ENCODE results near the gene CHST11.
A peak's percentile ranks its signal among the peaks of the same experiment; 100 is the strongest.

Gene CHST11

DNA sequence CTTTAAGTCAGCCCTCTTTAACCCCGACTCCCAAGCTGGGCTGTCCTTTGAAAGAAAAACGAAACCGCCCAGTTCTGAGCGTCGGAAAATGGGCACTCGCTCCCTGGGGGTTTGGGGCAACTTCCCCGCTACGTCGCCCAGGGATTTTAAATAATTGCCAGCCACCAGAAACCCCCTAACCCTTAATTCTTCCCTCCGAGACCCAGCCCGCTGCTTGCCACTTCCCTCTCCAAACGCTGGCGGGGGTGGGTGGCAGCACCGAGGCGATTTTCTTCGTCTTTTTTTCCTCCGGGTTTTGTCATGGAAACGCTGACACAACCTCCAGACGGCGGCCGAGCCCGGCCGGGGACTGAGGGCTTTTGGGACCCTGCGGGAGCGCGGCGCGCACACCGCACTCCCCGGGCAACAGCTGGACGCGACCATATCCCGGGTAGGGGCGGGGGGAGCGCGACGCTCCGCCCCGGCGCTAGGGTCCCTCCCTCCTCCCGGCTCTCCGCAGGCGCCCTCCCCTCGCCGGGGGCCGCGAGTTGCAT is at the start of gene CHST11:
Gene CHST11, plus strand, starts transcription at position 532 of the 533 bp plus-strand sequence.
- peak; percentile 76 for DNase-seq (ENCODE audit: low spot score)

DNA sequence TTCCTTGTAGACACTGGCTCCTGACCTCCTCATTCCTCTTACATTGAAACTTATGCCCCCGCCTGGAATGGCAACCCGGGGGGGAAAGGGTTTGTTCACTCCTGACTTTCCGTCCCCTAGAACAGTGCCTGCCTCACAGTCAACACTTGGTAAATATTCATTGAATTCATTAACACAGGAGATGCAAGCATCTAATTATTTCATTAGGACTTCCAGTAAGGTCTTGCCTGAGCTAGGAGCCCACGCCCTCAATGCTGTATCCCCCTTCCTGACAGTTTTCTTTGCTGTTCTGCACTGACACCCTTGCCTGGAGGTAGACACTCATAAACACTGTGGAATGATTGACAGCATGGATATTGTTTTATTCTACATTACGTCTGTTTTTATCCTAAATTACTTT is 49.3 kb upstream of the CHST11 start:
- DNase-seq (ENCODE audit: low spot score): no peak

DNA sequence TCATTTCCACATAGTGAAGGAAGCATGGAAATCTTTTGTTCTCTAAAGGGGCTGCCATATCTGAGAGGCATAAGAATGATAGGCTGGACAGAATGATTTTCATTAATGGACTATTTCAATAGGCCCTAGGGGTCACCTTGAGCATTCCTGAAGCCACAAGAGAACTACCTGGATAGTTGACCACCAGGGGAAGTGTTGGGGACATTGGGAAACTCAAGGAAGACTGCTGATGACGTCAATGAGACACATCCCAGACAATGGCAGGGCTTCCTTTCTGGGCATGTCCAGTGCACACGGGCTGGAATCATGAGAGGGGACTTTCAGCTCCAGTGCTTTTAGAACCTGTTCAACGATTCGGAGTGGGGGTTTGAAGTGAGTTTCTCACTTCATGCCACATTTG is 48.8 kb upstream of the CHST11 start:
- no peak for DNase-seq (ENCODE audit: low spot score)

DNA sequence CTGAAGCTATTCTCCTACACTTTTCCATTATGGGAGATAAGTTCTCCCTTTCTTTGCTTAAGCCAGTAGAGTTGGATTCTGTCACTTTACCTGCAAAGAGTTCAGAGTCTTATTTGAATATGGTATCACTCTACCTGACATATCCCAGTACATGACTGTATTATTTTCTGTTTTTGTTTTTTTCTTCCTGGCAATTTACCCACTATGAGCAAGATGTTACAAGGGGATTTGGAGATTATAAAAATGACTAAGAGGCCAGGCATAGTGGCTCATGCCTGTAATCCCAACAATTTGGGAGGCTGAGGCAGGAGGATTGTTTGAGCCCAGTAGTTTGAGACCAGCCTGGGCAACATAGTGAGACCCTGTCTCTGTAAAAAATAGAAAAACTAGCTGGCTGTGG is 46.4 kb upstream of the CHST11 start:
- no peak for DNase-seq (ENCODE audit: low spot score)

DNA sequence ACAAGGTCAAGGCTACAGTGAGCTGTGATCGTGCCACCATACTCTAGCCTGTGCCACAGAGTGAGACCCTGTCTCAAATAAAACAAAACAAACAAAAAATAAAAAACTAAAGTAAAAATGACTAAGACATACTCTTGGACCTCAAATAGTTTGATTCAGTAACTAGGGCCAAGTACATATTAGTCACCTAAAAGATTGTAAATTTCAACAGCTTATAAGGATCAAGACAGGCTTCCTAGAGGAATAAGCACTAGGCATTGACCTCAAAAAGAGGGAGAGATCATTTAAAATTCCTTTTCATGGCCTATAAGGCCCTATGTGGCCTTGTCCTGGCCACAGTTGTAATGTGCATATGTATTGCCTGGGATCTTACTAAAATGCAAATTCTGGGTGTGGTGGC is 46.0 kb upstream of the CHST11 start:
- DNase-seq (ENCODE audit: low spot score): no peak

DNA sequence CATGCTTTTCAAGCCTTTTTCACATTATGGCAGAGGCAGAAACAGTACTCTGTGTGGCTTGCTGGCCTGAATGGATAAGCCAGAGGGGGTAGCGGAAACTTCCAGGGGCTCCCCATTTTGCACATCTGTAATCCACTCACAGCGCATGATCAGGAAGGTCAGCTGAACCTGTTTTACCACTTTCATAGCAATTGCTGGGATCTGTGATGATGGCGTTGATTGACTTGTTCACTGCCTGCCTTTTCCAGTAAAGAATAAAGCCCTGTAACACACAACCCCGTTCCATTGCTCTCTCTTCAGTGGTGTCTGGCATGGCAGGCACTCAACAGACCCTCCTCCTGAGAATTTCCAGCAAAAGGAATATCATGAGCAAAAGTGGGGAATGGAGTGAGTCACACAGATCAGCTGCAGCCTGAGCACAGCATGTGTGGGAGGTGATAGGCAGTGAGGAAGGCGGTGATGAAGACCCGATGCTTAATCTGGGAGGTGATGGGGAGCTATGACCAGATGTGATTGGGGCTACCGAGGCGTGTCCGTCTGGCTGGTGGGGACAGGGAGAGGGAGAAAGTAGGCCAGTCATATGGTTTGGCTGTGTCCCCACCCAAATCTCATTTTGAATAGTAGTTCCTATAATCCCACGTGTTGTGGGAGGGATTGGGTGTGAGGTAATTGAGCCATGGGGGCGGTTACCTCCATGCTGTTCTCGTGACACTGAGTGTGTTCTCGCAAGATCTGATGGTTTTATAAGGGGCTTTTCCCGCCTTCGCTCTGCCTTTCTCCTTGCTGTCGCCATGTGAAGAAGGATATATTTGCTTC is 44.7 kb upstream of the CHST11 start:
- DNase-seq (ENCODE audit: low spot score): no peak

DNA sequence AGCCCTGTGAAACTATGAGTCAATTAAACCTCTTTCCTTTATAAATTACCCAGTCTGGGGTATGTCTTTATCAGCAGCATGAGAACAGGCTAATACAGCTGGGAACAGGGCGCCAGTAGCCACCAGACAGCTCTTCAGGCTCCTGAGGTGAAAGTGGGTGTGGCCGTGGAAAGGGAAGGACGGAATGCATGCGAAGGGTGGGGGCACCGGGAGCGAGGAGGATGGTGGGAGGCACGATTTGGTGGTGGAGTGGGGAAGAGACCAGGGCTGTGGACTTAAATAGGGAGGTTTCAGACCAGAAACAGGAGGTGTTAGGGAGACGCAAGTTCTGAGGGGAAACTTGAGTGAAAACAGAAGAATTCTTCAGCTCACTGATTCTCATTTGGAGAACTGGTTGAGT is 44.1 kb upstream of the CHST11 start:
- no peak for DNase-seq (ENCODE audit: low spot score)

DNA sequence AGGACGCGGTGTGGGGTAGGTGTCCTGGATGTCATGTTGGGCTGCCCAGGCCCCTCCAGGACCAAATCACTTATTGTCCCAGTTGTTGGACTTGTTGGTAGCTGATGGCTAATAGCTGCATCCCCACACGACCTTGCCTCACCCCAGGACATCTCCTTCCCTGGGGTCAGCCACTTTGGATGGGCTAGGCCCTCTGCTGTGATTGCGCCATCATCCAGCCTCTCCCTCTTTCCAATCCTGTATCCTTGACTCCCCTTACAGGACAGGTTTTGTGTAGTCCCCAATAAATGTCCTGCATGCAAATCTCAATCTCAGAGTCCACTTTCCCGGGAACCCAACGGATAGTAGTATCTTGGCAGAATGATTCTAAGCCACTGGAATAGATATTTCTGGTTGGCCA is 43.4 kb upstream of the CHST11 start:
- DNase-seq (ENCODE audit: low spot score): no peak

DNA sequence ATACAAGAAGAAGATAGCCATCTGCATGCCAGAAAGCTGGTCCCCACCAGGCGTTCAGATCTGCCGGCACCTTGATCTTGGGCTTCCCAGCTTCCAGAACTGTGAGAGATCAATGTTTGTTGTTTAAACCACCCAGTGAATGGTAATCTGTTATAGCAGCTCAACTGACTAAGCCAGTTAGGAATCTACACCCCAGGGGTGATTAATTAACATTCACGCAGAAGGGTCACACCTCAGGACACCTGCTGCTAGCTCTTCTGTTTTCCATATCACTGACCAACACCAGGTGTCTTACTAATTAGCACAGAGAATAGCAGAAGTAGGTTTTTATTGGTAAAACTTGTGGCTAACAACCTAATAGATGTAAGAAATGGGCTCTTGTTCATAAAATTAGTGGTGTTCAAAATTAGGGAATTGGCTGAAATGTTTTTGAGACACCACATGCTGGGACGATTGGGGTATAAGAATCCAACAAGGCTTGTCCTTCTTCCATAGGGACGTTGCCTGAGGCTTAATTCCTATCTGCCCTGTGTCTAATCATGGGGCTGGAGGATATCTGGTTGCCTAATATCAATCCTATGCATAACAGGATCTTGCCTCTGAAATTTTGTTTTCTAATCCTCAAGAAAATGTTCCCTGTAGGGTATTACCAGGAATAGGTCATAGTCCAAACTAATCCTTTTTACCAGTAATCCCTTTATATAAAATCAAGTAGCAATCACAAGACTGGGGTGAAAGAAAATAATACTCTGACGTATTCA is 42.0 kb upstream of the CHST11 start:
- no peak for DNase-seq (ENCODE audit: low spot score)

DNA sequence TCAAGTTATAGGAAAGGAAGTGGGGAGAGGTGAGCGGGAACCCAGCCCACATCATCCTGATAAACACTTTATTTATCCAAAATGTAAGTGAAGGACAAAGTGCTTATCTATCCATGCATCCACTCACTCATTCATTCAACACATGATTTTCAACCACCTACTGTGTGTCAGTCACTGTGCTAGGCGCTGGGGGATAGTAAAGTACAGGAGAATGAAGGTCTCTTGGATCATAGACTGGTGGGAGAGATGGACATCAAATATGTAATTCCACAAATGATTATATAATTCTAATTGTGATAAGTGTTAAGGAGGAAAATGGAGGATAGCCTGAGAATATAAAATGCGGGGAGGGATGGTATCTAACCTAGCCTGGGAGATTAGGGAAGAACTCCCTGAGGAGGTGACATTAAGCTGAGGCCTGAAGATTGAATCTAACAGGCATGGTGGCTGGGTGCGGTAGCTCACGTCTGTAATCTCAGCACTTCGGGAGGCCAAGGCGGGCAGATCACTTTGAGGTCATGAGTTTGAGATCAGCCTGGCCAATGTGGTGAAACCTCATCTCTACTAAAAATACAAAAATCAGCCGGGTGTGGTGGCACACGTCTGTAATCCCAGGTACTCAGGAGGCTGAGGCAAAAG is 41.3 kb upstream of the CHST11 start:
- no peak for DNase-seq (ENCODE audit: low spot score)

DNA sequence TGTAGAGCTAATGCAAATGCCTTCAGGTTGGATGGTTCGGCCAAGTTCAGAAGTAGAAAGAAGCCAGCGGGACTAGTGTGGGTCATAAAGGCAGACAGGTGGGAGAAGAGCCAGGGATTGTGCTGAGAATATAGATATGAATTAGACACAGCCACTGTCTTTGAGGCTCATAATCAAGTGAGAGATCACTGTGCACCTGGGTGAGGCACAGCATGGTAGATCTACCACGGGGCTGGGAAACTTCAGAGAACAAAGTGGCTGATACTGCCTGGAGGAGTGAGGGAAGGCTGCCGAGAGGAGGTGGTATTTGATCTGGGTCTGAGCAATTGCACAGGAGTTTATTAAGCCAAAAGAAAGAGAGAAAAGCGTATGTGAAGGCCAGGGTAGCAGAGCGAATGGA is 40.6 kb upstream of the CHST11 start:
- no peak for DNase-seq (ENCODE audit: low spot score)

DNA sequence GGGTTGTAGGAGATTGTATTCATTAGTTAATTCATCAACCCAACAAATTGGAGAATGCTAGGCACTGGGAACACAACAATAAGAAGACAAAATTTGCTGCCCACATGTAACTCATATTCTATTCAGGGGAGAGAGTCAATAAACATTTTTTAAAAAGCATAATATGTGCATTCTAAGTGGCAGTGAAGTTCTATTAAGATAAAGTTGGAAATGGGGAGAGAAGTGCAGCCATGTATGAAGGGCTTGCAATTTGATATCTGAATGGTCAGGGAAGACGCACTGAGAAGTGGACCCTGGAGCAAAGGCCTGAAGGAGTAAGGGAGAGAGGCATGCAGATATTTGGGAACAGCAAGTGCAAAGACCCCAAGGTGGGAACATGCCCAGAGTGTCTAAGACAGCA is 40.2 kb upstream of the CHST11 start:
- DNase-seq (ENCODE audit: low spot score): no peak

DNA sequence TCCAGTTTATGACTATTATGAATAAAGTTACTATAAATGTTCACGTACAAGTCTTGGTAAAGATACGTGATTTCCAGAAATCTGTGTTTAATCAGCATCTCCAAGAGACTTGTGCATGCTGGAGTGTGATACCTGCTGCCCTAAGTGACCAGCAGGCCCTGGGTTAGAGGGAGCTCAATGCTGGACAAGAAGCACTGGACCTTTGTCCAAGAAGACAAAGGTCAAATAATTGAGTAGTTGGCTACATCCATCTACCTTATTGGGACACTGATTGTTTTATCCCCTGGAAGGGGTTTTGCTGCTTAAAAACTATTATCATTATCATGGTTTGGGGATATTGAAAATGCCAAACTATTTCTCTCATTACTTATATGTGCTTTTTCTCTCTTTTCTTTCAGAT is 37.0 kb upstream of the CHST11 start:
- no peak for DNase-seq (ENCODE audit: low spot score)

DNA sequence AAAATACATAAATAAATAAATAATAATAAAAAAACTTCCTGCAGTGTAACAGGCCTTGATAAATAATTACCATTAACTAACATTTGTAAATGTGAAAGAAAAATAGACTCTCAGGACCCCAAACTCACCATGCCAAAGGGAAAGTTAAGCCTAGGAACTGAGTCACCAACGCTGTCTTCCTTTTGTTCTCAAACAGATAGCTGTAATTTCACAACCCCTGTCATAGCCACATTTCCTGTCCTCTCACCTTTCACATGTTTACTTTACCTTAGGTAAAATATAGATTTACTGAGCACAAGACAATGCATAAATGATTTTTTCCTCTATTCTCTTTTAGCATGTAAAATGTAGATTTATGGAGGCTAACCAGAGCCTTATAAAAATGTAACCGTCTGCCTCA is 35.9 kb upstream of the CHST11 start:
- no peak for DNase-seq (ENCODE audit: low spot score)

DNA sequence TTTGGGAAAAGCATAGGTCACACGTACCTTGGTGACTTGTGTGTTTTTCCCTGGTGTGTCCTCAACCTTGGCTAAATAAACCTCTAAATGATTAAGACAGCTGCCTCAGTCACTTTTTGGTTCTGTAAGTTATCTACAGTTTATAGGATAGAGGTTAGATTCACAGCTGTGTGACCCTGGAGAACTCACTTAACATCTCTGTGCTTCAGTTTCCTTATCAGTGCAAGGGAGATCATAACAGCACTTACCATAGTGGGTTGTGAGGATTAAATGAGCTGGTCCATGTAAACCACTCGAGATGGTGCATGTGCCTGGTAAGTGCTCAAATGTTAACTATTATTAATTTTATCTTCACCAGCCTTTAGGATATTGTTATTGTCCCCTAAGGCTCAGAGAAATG is 35.4 kb upstream of the CHST11 start:
- no peak for DNase-seq (ENCODE audit: low spot score)

DNA sequence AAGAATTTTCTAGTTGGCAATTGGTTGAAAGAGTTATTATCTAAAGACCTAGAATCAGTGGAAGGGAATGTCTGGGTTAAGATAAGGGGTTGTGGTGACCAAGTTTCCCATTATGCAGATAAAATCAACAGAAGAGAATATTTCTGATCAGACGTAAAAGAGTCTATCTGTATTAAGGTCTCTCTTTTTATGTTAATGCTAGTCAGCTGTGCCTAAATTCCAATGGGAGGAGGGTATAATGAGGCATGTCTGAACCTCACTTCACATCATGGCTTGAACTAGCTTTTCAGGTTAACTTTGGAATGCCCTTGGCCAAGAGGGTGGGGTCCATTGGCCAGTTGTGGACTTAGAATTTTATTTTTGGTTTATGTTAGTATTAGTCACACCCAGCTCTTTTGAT is 34.3 kb upstream of the CHST11 start:
- no peak for DNase-seq (ENCODE audit: low spot score)

DNA sequence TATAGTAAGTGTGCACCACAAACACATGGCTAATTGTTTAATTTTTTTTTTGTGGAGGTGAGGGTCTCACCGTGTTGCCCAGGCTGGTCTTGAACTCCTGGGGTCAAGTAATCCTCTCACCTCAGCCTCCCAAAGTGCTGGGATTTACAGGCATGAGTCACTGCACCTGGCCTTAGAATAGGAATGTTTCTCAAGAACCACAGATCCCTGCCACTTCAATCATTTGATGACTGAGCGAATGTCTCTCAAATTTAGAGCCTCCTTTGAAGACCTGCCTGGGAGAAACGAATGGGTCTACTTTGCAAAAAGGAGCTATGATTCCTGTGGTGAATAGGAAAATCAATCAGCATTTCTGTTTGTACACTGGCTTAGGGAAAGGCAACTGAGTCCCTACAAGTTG is 33.5 kb upstream of the CHST11 start:
- DNase-seq (ENCODE audit: low spot score): no peak

DNA sequence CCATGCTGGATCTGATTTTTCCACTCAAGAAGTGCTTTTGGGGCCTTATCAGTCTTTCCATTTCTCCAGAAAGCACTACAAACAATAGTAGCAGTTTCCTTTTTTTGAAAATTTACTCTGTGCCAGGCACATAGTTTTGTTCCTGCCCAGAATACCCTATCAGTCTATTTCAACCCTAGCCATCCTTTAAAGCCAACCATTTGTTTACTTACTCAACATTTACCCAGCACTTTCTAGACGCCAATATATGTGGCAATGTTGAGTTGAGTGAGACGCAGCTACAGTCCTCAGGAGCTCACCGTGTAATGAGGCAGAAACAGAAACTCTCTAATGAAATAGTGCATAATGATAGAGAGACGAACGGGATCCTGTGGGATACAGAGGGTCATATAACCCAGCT is 32.9 kb upstream of the CHST11 start:
- DNase-seq (ENCODE audit: low spot score): no peak

DNA sequence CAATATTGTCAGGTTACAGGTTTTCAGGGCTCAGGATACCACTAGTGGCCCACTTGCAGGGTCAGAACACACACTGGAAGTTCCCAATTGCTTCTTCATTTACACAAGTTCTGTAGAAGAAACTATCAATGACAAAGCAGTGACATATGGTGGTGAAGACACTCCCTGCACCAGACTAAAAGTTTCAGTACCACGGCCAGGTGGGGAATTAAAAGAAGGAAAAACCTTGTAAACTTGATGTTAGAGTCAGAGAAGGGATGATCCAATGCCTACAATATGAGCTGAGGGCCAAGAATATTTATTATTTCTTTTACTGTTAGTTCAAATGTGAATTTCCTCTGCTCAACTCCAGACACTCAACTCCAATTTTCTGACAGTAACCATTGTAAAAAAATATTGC is 31.8 kb upstream of the CHST11 start:
- no peak for DNase-seq (ENCODE audit: low spot score)

DNA sequence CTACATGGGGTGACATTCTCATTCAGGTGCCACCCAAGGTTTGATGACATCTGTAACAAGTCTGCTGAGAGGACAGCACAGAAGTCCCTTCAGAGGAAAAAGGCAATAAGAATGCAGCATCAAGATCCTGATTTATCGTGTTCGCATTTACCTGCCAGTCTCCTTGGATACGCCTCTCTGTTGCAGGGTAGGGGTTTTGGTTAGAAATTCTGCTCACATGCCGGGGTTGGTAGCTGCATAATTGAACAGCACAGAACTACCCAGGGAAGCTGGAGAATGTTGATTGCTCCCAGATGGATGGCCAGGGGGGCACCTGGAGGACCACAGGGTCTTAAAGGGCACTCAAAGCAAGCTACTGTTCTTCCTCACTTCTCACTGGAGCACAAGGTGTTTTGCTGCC is 31.1 kb upstream of the CHST11 start:
- no peak for DNase-seq (ENCODE audit: low spot score)

DNA sequence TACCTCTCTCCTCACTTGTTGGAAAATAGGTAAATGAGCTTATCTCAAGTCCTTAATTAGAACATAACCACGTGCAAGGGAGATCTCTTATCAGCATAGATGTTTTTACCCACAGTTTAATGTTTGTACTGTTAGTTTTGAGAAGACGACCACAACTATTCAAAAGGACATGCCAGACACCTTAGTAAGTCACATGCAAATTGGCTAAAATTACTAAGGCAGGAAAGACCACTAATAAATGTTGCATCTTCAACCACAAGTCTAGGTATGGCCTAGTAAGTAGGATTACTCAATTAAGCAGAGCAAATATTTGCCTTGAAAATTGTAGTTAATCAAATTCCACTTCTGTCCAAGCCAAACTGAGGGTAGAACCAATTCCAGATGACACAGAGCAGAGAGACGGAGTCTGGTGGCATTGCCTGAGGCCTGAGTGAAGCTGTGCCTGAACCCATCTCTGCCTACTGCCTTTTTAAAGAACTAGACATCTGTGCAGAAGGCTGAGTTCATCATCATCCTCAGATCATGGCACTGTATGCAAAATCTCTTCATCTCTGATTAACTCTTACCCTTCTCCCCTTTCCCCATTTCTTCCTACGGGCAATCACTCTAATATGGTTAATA is 29.7 kb upstream of the CHST11 start:
- no peak for DNase-seq (ENCODE audit: low spot score)

DNA sequence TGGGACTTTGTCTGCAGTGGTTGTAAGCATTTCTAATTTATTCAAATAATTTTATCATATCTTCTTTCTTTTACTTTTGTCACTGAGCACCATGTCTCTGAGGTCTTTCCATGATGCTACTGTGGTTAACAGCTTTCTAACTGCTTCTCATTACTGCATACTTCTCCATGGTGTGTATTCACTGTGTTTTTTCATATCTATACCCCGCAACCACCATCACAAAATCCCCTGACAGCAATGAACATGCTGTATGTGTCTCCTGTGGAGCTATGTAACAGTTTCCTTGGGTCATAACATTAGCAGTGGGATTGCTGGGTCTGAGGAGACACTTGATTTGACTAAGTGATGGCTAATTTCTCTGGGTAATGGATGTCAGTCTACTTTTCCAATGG is 29.2 kb upstream of the CHST11 start:
- DNase-seq (ENCODE audit: low spot score): no peak

DNA sequence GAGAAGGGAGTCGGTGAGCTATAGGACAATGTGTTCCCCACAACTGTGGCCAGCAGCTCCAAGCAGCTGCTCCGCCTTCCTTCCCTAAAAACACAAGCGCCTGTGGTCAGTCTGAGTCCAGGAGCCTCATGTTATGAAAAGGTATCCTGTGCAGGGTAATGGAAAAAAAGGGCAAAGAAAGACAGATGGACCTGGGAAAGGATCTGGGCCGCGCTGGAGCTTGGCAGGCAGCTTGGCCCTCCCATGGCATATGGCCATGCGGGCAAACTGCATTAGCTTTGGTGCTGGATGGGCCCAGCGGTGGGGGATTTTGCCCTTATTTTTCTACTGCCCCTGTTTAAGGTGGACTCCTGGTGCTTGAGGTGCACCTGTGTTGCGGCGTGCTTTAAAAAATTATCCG is 23.7 kb upstream of the CHST11 start:
- no peak for DNase-seq (ENCODE audit: low spot score)

Data from pons (tissue), 1 donor.